HCT116 (cell line): Measurements from ENCODE around the gene RMND1. TPM values are rescaled to one million over a fixed set of nuclear protein-coding genes. Genes with fewer than 3 reads are reported as not detected.
A peak's percentile ranks its signal among the peaks of the same experiment; 100 is the strongest.

ENCODE experiments used
- ATAC-seq: fragments of 200-7000 bp; cut with Tn5 transposase; 2 replicates; pipeline ENCODE4 v1.9.1; 2020; ENCODE audit warnings: mild to moderate bottlenecking, moderate library complexity
- Bru-seq: library from RNA; stranded (reverse); fragments of 400-500 nt; gene quantifications from one replicate; lab custom pipeline; 2021; lab: Mats Ljungman, UMichigan
- BruChase-seq, 2 experiments: library from RNA; stranded (reverse); fragments of 400-500 nt; gene quantifications; one replicate each; lab custom pipeline; 2021; lab: Mats Ljungman, UMichigan
- BruUV-seq: library from RNA; stranded (reverse); fragments of 400-500 nt; replicated peaks from 2 replicates; lab custom pipeline; 2021; lab: Mats Ljungman, UMichigan
- CTCF ChIA-PET: fragments of 300-600 bp; sonication (Branson Sonifier 250); formaldehyde crosslinking; loops from one replicate; lab custom pipeline; 2021; ENCODE audit warnings: antibody characterized with exemption; lab: Charles Lee
- POLR2A ChIA-PET: fragments of 300-600, 350-600 bp; sonication (Branson Sonifier 250); formaldehyde crosslinking; loops from one replicate; lab custom pipeline; 2021; ENCODE audit warnings: antibody characterized with exemption; lab: Charles Lee
- RAD21 ChIA-PET, 2 experiments: fragments of 300-600 bp; sonication (Branson Sonifier 250); formaldehyde crosslinking; loops; one replicate each; lab custom pipeline; 2023; ENCODE audit warnings: low total read pairs in 2 of 2; ENCODE audit not compliant: uncharacterized antibody in 2 of 2, unreplicated experiment in 2 of 2, low non-redundant PET in 1 of 2; lab: Charles Lee
- DNase-seq: peaks from one replicate; pipeline ENCODE4 v3.0.0-alpha.2; 2010; ENCODE audit warnings: low read depth, low spot score
- H2AFZ ChIP-seq: fragments of 200-600 bp; shearing (Covaris generic), sonication (generic); 2 replicates; pipeline ENCODE4 v1.6.1; 2017; ENCODE audit warnings: low read depth, mixed run types, mixed read lengths, antibody characterized with exemption, low read length; ENCODE audit not compliant: poor library complexity, severe bottlenecking
- H3K27ac ChIP-seq: 2 replicates; pipeline ENCODE4 v1.5.1; 2012; ENCODE audit warnings: low read depth, low read length
- H3K27me3 ChIP-seq: fragments of 200-600 bp; sonication (generic); 2 replicates; pipeline ENCODE4 v1.6.1; 2016; ENCODE audit warnings: mixed run types, low read length, mixed read lengths; ENCODE audit not compliant: insufficient read depth
- H3K36me3 ChIP-seq, 2 experiments: fragments of 200-500 bp in 1 of 2; fragments of 200-600 bp in 1 of 2; sonication (Bioruptor generic) in 1 of 2; sonication (generic) in 1 of 2; 2 replicates each; pipeline versions ENCODE4 v1.5.1 to v1.6.1; 2014 to 2016; ENCODE audit warnings: low read length in 2 of 2, inconsistent platforms in 1 of 2, mixed read lengths in 1 of 2, mixed run types in 1 of 2; ENCODE audit not compliant: insufficient read depth in 2 of 2, control insufficient read depth in 1 of 2
- H3K4me1 ChIP-seq, 2 experiments: fragments of 200-600 bp in 1 of 2; sonication (generic) in 1 of 2; 2 replicates each; pipeline versions ENCODE4 v1.5.1 to v1.6.1; 2012 to 2017; ENCODE audit warnings: low read length in 2 of 2, inconsistent platforms in 1 of 2, mild to moderate bottlenecking in 1 of 2, mixed read lengths in 1 of 2, mixed run types in 1 of 2, moderate library complexity in 1 of 2; ENCODE audit not compliant: insufficient read depth in 2 of 2, control insufficient read depth in 1 of 2
- H3K4me2 ChIP-seq: fragments of 200-600 bp; sonication (generic); 2 replicates; pipeline ENCODE4 v1.6.1; 2017; ENCODE audit warnings: mixed run types, low read length, mixed read lengths
- H3K4me3 ChIP-seq, 2 experiments: fragments of 200-600 bp in 1 of 2; sonication (generic) in 1 of 2; replicated peaks in 1 of 2; 2 replicates each; pipeline ENCODE4 v1.5.1; 2011 to 2016; ENCODE audit warnings: low read length in 2 of 2, control low read depth in 1 of 2, low read depth in 1 of 2, mild to moderate bottlenecking in 1 of 2, mixed read lengths in 1 of 2, mixed run types in 1 of 2
- H3K79me2 ChIP-seq: fragments of 200-600 bp; sonication (generic); 2 replicates; pipeline ENCODE4 v1.6.1; 2017; ENCODE audit warnings: mild to moderate bottlenecking, mixed run types, low read length, moderate library complexity, mixed read lengths; ENCODE audit not compliant: insufficient read depth
- H3K9ac ChIP-seq: fragments of 200-600 bp; sonication (generic); 2 replicates; pipeline ENCODE4 v1.6.1; 2016; ENCODE audit warnings: low read length, mixed read lengths
- H3K9me2 ChIP-seq: fragments of 200-600 bp; sonication (generic), shearing (Covaris generic); 2 replicates; pipeline ENCODE4 v1.6.1; 2017; ENCODE audit warnings: mixed run types, mild to moderate bottlenecking, moderate library complexity; ENCODE audit not compliant: insufficient read depth
- H3K9me3 ChIP-seq, 2 experiments: fragments of 200-500 bp in 1 of 2; fragments of 200-600 bp in 1 of 2; sonication (Bioruptor generic) in 1 of 2; sonication (generic) in 1 of 2; 2 replicates each; pipeline ENCODE4 v1.6.1; 2014 to 2017; ENCODE audit warnings: low read length in 2 of 2, mixed read lengths in 2 of 2, inconsistent platforms in 1 of 2, low read depth in 1 of 2, mild to moderate bottlenecking in 1 of 2, mixed run types in 1 of 2, moderate library complexity in 1 of 2; ENCODE audit not compliant: control insufficient read depth in 1 of 2, insufficient read depth in 1 of 2
- H4K20me1 ChIP-seq: fragments of 200-600 bp; sonication (generic), shearing (Covaris generic); 2 replicates; pipeline ENCODE4 v1.6.1; 2017; ENCODE audit warnings: mixed run types, mild to moderate bottlenecking, moderate library complexity; ENCODE audit not compliant: insufficient read depth
- CEBPB ChIP-seq: IDR thresholded peaks from 2 replicates; pipeline ENCODE4 v1.6.1; 2012; ENCODE audit warnings: low read depth
- EGR1 ChIP-seq: IDR thresholded peaks from 2 replicates; pipeline ENCODE4 v1.6.1; 2012; ENCODE audit warnings: low read depth
- EZH2 ChIP-seq: fragments of 200-600 bp; sonication (generic); IDR thresholded peaks from 2 replicates; pipeline ENCODE4 v1.6.1; 2017; ENCODE audit warnings: antibody characterized with exemption, mixed run types
- EZH2phosphoT487 ChIP-seq: fragments of 200-600 bp; IDR thresholded peaks from 2 replicates; pipeline ENCODE4 v1.6.1; 2018; ENCODE audit warnings: antibody characterized with exemption, borderline replicate concordance
- FOSL1 ChIP-seq: IDR thresholded peaks from 2 replicates; pipeline ENCODE4 v1.6.1; 2012; ENCODE audit warnings: low read depth
- JUND ChIP-seq: IDR thresholded peaks from 2 replicates; pipeline ENCODE4 v1.6.1; 2012
- POLR2A ChIP-seq: IDR thresholded peaks from 2 replicates; pipeline ENCODE4 v1.7.0; 2011; ENCODE audit warnings: borderline replicate concordance; ENCODE audit not compliant: insufficient read depth, insufficient read length; ENCODE audit errors: extremely low read depth
- POLR2AphosphoS5 ChIP-seq: IDR thresholded peaks from 2 replicates; pipeline ENCODE4 v1.6.1; 2011; ENCODE audit warnings: mild to moderate bottlenecking, low read depth, low read length, moderate library complexity
- RAD21 ChIP-seq: IDR thresholded peaks from 2 replicates; pipeline ENCODE4 v1.6.1; 2012; ENCODE audit warnings: low read depth, mild to moderate bottlenecking
- SIN3A ChIP-seq: IDR thresholded peaks from 2 replicates; pipeline ENCODE4 v1.6.1; 2012; ENCODE audit warnings: low read depth
- SP1 ChIP-seq: IDR thresholded peaks from 2 replicates; pipeline ENCODE4 v1.6.1; 2012; ENCODE audit warnings: low read depth
- SRF ChIP-seq: IDR thresholded peaks from 2 replicates; pipeline ENCODE4 v1.6.1; 2012; ENCODE audit warnings: low read depth
- TCF7L2 ChIP-seq: IDR thresholded peaks from 2 replicates; pipeline ENCODE4 v1.7.0; 2011; ENCODE audit warnings: borderline replicate concordance, inconsistent platforms; ENCODE audit not compliant: insufficient read depth, insufficient read length; ENCODE audit errors: extremely low read depth
- YY1 ChIP-seq: IDR thresholded peaks from 2 replicates; pipeline ENCODE4 v1.6.1; 2011; ENCODE audit warnings: low read length, low read depth, moderate library complexity, mild to moderate bottlenecking; ENCODE audit not compliant: insufficient replicate concordance; ENCODE audit errors: extremely low read depth
- ZFX ChIP-seq: fragments of 450-650 bp; IDR thresholded peaks from 2 replicates; pipeline ENCODE4 v1.6.1; 2017
- ZNF274 ChIP-seq: fragments of 200-500 bp; sonication (Bioruptor generic); IDR thresholded peaks from 2 replicates; pipeline ENCODE4 v1.6.1; 2014; ENCODE audit warnings: mild to moderate bottlenecking, low read depth, low read length, inconsistent platforms
- intact Hi-C: fragments of 100-400 bp; cut with micrococcal nuclease; formaldehyde crosslinking; loops from 2 replicates; pipeline ENCODE4 v1.10.0; 2022
- long read RNA-seq: library from polyadenylated mRNA; unstranded; transcript quantifications from one replicate; pipeline ENCODE4 v2.0.0, GENCODE V29; 2021; ENCODE audit not compliant: unreplicated experiment
- polyA plus RNA-seq: library from polyadenylated mRNA; unstranded; fragments of >200 nt; gene quantifications from 2 replicates; pipeline ENCODE4 v1.2.1, GENCODE V29; 2012; ENCODE audit warnings: missing spikeins
- total RNA-seq: library from RNA; stranded (reverse); gene quantifications from one replicate; pipeline ENCODE4 v1.2.1, GENCODE V29; 2021; ENCODE audit not compliant: unreplicated experiment
- TF ChIP-seq, protein P1 (sequence below): IDR thresholded peaks from 2 replicates; pipeline ENCODE4 v1.6.1; 2012
- TF ChIP-seq, protein P2 (sequence below): IDR thresholded peaks from 2 replicates; pipeline ENCODE4 v1.6.1; 2011; ENCODE audit warnings: mild to moderate bottlenecking, low read length, moderate library complexity; ENCODE audit not compliant: insufficient replicate concordance; ENCODE audit errors: extremely low read depth
- TF ChIP-seq, protein P3 (sequence below), 3 experiments: fragments of 200-600 bp in 1 of 3; sonication (generic) in 1 of 3; IDR thresholded peaks in 2 of 3; conservative IDR thresholded peaks in 1 of 3; 2 replicates each; pipeline ENCODE4 v1.5.1; 2012 to 2017; ENCODE audit warnings: low read depth in 2 of 3, low read length in 2 of 3, antibody characterized with exemption in 1 of 3, borderline replicate concordance in 1 of 3, control low read depth in 1 of 3, mild to moderate bottlenecking in 1 of 3, mixed read lengths in 1 of 3, mixed run types in 1 of 3, moderate library complexity in 1 of 3; ENCODE audit not compliant: insufficient read depth in 1 of 3

The RMND1 gene, protein sequence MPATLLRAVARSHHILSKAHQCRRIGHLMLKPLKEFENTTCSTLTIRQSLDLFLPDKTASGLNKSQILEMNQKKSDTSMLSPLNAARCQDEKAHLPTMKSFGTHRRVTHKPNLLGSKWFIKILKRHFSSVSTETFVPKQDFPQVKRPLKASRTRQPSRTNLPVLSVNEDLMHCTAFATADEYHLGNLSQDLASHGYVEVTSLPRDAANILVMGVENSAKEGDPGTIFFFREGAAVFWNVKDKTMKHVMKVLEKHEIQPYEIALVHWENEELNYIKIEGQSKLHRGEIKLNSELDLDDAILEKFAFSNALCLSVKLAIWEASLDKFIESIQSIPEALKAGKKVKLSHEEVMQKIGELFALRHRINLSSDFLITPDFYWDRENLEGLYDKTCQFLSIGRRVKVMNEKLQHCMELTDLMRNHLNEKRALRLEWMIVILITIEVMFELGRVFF
- total RNA-seq (28.0 TPM), Bru-seq, nascent RNA (percentile 76 among the genes with signal in this experiment), BruChase-seq, experiment 1, labeled RNA remaining after a 6-hour chase (percentile 64 among the genes with signal in this experiment), BruChase-seq, experiment 2, labeled RNA remaining after a 2-hour chase (percentile 61 among the genes with signal in this experiment)
- polyA plus RNA-seq, result 12.7 and 18.4 TPM in 2 replicates
- long read RNA-seq, transcript RMND1-203 (12 exons, 2,003 nt), result major isoform, 30 of 42 reads
- long read RNA-seq, partial matches to known transcripts, result 4 of 42 reads
- long read RNA-seq, other reads (novel, unspliced or antisense), result 6 of 42 reads

DNA sequence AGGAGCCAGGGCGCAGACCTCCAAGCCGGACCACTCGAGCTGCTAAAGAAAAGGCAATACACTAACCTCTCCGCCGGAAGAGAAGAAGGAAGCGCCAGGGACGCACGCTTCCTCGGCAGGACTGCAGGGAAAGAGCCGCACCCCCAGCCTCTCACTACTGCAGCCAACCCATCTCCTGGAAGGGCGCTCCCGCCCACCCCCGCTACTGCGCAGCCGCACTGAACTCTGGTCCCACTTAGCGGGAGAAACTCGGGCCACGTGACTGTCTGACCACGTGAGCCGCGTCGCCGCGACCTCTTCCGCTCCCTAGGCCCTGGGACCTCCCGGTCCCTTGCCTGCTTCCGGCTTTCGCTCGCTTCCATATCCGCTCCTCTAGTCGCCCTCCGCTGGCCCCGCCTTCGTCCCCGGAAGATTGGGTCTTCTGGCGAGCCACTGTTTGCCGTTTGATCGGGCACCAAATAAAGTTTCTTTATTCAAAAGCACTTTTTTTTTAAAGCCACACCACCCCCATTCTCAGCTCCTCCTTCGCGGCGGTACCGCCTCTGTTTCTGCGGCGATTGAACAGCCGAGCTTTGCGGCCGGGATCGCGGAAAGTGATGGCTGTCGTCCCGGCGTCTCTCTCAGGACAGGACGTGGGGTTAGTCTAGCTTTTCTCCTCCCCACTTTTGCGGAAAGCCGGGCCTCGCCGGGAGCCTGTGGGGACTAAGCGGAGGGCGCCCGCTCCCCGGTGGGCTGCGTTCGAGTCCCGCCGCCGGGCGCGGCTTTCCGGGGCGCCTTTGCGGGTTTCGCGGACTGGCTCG, at the start of gene RMND1:
Gene RMND1 (minus strand): TSS at position 177 of the 800 bp plus-strand sequence. CDS start 6,315 bp downstream, outside the sequence.
- ATAC-seq, result peak; percentile 98
- Histone ChIP-seq H3K4me2 (peak within 1 kb of the TSS; percentile 87), H3K4me3 (peak within 1 kb of the TSS; percentile 69 to 84), H3K27ac (peak within 1 kb of the TSS; percentile 77), H3K27me3 (no peaks in the 10 kb centered on the region), H2AFZ (peak within 1 kb of the TSS; percentile 22), H3K79me2 (peaks cover 39% of the 10 kb centered on the region), H3K36me3 (no peaks in the 10 kb centered on the region), H3K9me3 (no peaks in the 10 kb centered on the region), H3K9me2 (no peaks in the 10 kb centered on the region), H4K20me1 (no peaks in the 10 kb centered on the region), H3K4me1 (peaks cover 0 to 10% of the 10 kb centered on the region in 2 experiments; a peak in 2 of 4 replicates), H3K9ac (peak within 1 kb of the TSS; percentile 77)
- ChIA-PET RAD21 (interaction anchor here in 1 of 2 experiments (0.7 kb wide), 1 partner anchor 165 kb away, joined by 3 read pairs; no protein-coding TSS in a partner anchor), POLR2A (interaction anchor here (0.6 to 1.3 kb wide), 4 partner anchors 12 to 120 kb away, joined by 3 to 4 read pairs (median 4); no protein-coding TSS in a partner anchor), CTCF (no interaction called here)
- BruUV-seq, result no TSS peak
- peak; percentile 100 for DNase-seq
- intact Hi-C loops, result loop anchor here (2.0 kb wide), 1 partner anchor 61 kb away; the partner anchor contains the start of gene ZBTB2
- TF ChIP-seq SP1 (peak; percentile 96), EZH2phosphoT487 (no peak), EZH2 (no peak), ZNF274 (no peak), FOSL1 (no peak; the same call in 1 of the 2 replicates), ZFX (no peak), POLR2AphosphoS5 (peak; percentile 83), POLR2A (peak; percentile 75), RAD21 (no peak), EGR1 (peak; percentile 85), CEBPB (no peak), TCF7L2 (peak; percentile 74), JUND (peak; percentile 70), YY1 (peak; percentile 74), SRF (peak; percentile 83; the same call in 1 of the 2 replicates), SIN3A (peak; percentile 95)
- TF ChIP-seq, protein P1, sequence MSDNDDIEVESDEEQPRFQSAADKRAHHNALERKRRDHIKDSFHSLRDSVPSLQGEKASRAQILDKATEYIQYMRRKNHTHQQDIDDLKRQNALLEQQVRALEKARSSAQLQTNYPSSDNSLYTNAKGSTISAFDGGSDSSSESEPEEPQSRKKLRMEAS, result peak; percentile 98
- TF ChIP-seq, protein P2, sequence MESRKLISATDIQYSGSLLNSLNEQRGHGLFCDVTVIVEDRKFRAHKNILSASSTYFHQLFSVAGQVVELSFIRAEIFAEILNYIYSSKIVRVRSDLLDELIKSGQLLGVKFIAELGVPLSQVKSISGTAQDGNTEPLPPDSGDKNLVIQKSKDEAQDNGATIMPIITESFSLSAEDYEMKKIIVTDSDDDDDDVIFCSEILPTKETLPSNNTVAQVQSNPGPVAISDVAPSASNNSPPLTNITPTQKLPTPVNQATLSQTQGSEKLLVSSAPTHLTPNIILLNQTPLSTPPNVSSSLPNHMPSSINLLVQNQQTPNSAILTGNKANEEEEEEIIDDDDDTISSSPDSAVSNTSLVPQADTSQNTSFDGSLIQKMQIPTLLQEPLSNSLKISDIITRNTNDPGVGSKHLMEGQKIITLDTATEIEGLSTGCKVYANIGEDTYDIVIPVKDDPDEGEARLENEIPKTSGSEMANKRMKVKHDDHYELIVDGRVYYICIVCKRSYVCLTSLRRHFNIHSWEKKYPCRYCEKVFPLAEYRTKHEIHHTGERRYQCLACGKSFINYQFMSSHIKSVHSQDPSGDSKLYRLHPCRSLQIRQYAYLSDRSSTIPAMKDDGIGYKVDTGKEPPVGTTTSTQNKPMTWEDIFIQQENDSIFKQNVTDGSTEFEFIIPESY, result peak; percentile 65
- TF ChIP-seq, protein P3, sequence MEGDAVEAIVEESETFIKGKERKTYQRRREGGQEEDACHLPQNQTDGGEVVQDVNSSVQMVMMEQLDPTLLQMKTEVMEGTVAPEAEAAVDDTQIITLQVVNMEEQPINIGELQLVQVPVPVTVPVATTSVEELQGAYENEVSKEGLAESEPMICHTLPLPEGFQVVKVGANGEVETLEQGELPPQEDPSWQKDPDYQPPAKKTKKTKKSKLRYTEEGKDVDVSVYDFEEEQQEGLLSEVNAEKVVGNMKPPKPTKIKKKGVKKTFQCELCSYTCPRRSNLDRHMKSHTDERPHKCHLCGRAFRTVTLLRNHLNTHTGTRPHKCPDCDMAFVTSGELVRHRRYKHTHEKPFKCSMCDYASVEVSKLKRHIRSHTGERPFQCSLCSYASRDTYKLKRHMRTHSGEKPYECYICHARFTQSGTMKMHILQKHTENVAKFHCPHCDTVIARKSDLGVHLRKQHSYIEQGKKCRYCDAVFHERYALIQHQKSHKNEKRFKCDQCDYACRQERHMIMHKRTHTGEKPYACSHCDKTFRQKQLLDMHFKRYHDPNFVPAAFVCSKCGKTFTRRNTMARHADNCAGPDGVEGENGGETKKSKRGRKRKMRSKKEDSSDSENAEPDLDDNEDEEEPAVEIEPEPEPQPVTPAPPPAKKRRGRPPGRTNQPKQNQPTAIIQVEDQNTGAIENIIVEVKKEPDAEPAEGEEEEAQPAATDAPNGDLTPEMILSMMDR (IDR thresholded peaks at IDR 0.05 in 2 of 3, conservative IDR thresholded peaks at IDR 0.05 in 1 of 3; ENCODE audit: borderline replicate concordance in 1 of 3, insufficient read depth in 1 of 3, low read depth in 2 of 3, low read length in 2 of 3), result no peak
